Purkinje cell (primary cell): ENCODE measurements around the gene TMX3. TPM values are rescaled to one million over a fixed set of nuclear protein-coding genes. Genes with fewer than 3 reads are reported as not detected.

ENCODE experiments used
- polyA plus RNA-seq: library from polyadenylated mRNA; unstranded; fragments of >200 nt; fragmentation: Nextera tagmentation; gene quantifications from 2 replicates; pipeline ENCODE4 v1.2.1, GENCODE V29; 2014

Gene TMX3
- polyA plus RNA-seq: 64.2 and 76.2 TPM in 2 replicates

GRCh38 chr18:68714712-68715496 lies at the start of gene TMX3:
TSS of gene TMX3 (minus strand) at chr18:68715108. CDS start at chr18:68714981, 127 bp downstream.

Other genes starting within 250 kb of the TMX3 start
- gene CCDC102B, start 83.0 kb upstream of the TMX3 start, polyA plus RNA-seq: 25.6 and 26.7 TPM in 2 replicates